MCF 10A (cell line): ENCODE data around the gene BMAL1. TPM values are rescaled to one million over a fixed set of nuclear protein-coding genes. Genes with fewer than 3 reads are reported as not detected.

Experiments
- BruUV-seq: library from RNA; stranded (reverse); fragments of 400-500 nt; replicated peaks from 2 replicates; lab custom pipeline; 2021; lab: Mats Ljungman, UMichigan
- CTCF ChIA-PET: fragments of 300-600 bp; sonication (Branson Sonifier 250); formaldehyde crosslinking; extraction: SDS; loops from one replicate; lab custom pipeline; 2021; ENCODE audit warnings: antibody characterized with exemption, inconsistent platforms; lab: Yijun Ruan, JAX
- POLR2A ChIA-PET: fragments of 300-600, 350-650 bp; sonication (Branson Sonifier 250); formaldehyde crosslinking; extraction: SDS; loops from one replicate; lab custom pipeline; 2020; ENCODE audit warnings: antibody characterized with exemption, inconsistent platforms; lab: Yijun Ruan, JAX
- DNase-seq: peaks from one replicate; pipeline ENCODE4 v3.0.0-alpha.2; 2018; ENCODE audit not compliant: unreplicated experiment
- H3K27ac Mint-ChIP-seq: one replicate; pipeline ENCODE4 v1.8.0; 2022; ENCODE audit warnings: mild to moderate bottlenecking, low read depth, mixed read lengths; ENCODE audit not compliant: unreplicated experiment
- H3K27me3 Mint-ChIP-seq: one replicate; pipeline ENCODE4 v1.8.0; 2022; ENCODE audit warnings: mixed read lengths; ENCODE audit not compliant: insufficient read depth, unreplicated experiment
- H3K36me3 Mint-ChIP-seq: one replicate; pipeline ENCODE4 v1.8.0; 2022; ENCODE audit warnings: mild to moderate bottlenecking, moderate library complexity, mixed read lengths; ENCODE audit not compliant: insufficient read depth, unreplicated experiment
- H3K4me1 Mint-ChIP-seq: one replicate; pipeline ENCODE4 v1.8.0; 2022; ENCODE audit warnings: mixed read lengths; ENCODE audit not compliant: insufficient read depth, unreplicated experiment
- H3K4me3 Mint-ChIP-seq: one replicate; pipeline ENCODE4 v1.8.0; 2022; ENCODE audit warnings: mild to moderate bottlenecking, moderate library complexity, mixed read lengths; ENCODE audit not compliant: unreplicated experiment
- H3K9me3 Mint-ChIP-seq: one replicate; pipeline ENCODE4 v1.8.0; 2022; ENCODE audit warnings: mixed read lengths; ENCODE audit not compliant: unreplicated experiment
- CTCF ChIP-seq: fragments of 200-600 bp; IDR thresholded peaks from one replicate; pipeline ENCODE4 v1.8.0; 2022; ENCODE audit warnings: antibody characterized with exemption, mild to moderate bottlenecking; ENCODE audit not compliant: unreplicated experiment
- intact Hi-C: fragments of 100-400 bp; cut with micrococcal nuclease; formaldehyde crosslinking; loops from 2 replicates; pipeline ENCODE4 v1.14.1; 2022
- total RNA-seq: library from RNA; stranded (reverse); gene quantifications from 2 replicates; pipeline ENCODE4 v1.2.3, GENCODE V29; 2022

BMAL1 gene
- total RNA-seq, 1 experiment from 2014 or later = 88.4 TPM

DNA sequence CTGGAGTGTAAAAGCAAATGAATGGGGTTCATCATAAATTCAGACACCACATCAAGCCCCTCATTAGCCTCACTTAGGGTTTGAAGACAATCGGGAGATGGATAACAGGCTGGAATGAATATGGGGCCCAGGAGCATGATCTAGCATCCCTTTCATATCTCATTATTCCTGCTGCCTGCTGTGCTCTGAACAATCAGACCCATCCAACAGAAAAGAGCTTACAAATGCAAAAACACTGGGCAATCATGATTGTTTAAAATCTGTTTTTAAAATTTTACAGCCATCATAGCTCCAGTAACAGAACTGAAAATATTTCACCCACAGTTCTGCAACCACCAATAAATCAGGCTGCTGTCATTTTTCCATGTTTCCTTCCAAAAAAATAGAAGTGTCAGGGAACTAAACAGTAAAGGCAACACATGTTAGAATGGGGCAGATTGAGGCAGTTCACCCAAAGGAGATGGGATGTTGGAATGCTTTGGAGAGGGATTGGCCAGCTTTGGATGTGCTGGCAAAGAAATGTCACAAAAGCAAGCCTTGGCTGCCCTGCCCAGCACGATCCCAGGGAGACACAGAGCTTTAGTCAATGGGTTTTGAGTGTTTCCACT lies 47.8 kb upstream of the BMAL1 start:
- intact Hi-C loops = no loop called here
- no peaks in the 10 kb centered on the region for H3K27me3 Mint-ChIP-seq
- no peak for TF ChIP-seq CTCF
- POLR2A ChIA-PET = interaction anchor here (0.5 to 1.7 kb wide), 2 partner anchors 14 to 121 kb away, joined by 3 to 6 read pairs; no protein-coding TSS in a partner anchor
- no peaks in the 10 kb centered on the region for H3K9me3 Mint-ChIP-seq
- peaks cover 6% of the 10 kb centered on the region for H3K4me1 Mint-ChIP-seq
- no peak overlapping the region for H3K4me3 Mint-ChIP-seq
- DNase-seq = no peak
- no TSS peak for BruUV-seq
- CTCF ChIA-PET = interaction anchor here (0.6 to 3.2 kb wide), 10 partner anchors 8 to 296 kb away, joined by 3 to 20 read pairs (median 3); no protein-coding TSS in a partner anchor
- no peaks in the 10 kb centered on the region for H3K36me3 Mint-ChIP-seq
- H3K27ac Mint-ChIP-seq = no peak overlapping the region

DNA sequence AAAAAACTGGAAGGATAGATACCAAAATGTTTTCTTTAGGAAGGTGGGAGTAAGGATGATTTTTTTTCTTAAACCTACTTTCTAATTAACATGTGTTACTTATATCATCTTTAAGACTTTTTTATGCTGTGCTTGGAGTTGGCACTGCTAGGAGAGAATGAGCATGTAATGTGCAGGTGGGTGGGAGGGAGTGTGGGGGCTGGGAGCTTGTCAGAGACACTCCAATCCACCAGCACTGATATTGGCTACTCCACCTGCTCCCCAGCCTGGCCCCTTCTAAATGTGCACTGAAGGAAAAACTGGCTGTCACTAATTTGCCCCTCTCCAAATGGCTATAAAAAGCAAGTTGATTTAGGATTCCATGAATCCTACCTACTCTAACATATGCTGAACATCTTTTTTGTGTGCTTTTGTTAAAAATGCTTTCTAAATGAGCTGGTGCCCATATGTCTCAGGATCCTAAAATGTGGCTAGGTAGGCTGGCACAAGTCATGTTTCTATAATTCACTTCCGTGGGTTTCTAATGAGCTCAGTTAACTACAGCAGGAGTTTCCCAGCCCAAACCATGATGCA lies 44.3 kb upstream of the BMAL1 start:
- Mint-ChIP-seq H3K4me3 (no peak overlapping the region), H3K9me3 (no peaks in the 10 kb centered on the region), H3K27me3 (no peaks in the 10 kb centered on the region), H3K4me1 (no peaks in the 10 kb centered on the region), H3K27ac (no peak overlapping the region), H3K36me3 (no peaks in the 10 kb centered on the region)
- no peak for DNase-seq
- no peak for TF ChIP-seq CTCF
- intact Hi-C loops = no loop called here
- no TSS peak for BruUV-seq
- CTCF ChIA-PET = interaction anchor here (0.7 to 2.0 kb wide), 3 partner anchors 10 to 102 kb away, joined by 3 to 6 read pairs (median 6); no protein-coding TSS in a partner anchor
- POLR2A ChIA-PET = no interaction called here

DNA sequence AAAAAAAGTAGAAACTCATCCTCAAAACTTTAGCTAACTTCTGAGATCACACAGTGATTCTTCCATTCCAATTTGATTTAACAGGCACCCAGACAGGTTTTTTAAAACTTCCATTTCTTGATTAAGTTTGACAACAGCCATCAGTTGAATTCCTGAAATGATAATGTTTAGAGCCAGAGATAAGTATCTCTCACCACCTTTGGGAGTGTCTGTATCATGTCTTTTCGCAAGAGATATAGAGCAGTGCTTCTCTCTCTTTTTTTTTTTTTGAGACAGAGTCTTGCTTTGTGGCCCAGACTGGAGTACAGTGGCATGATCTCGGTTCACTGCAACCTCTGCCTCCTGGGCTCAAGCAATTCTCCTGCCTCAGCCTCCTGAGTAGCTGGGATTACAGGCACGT lies 41.7 kb upstream of the BMAL1 start:
- Mint-ChIP-seq H3K4me1 (peaks cover 6% of the 10 kb centered on the region), H3K9me3 (no peaks in the 10 kb centered on the region), H3K36me3 (no peaks in the 10 kb centered on the region), H3K27ac (no peak overlapping the region), H3K27me3 (no peaks in the 10 kb centered on the region), H3K4me3 (no peak overlapping the region)
- intact Hi-C loops = no loop called here
- no peak for TF ChIP-seq CTCF
- ChIA-PET POLR2A (interaction anchor here (1.5 kb wide), 1 partner anchor 25 kb away, joined by 3 read pairs; no protein-coding TSS in a partner anchor), CTCF (interaction anchor here (0.6 to 4.9 kb wide), 7 partner anchors 8 to 108 kb away, joined by 3 to 47 read pairs (median 3); no protein-coding TSS in a partner anchor)
- no peak for DNase-seq
- no TSS peak for BruUV-seq

DNA sequence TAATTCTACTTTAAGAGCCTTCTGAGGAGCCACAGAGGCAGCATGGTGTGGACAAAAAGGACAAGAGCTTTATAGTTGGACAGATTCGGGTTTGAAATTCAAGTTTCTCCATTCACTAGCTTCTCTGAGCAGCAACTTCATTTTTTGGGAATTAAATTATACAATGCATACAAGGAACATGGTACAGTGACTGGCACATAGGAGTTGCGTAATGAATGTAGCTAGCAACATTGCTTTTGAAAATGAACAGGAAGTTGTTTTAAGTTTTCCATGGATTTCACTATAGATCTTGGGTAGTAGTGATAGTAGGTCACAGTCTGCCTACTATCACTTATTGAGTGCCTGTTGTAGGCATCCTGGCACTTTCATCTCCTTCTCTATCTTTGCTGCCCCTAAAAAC lies 41.0 kb upstream of the BMAL1 start:
- intact Hi-C loops = no loop called here
- no peak for DNase-seq
- peaks cover 6% of the 10 kb centered on the region for H3K4me1 Mint-ChIP-seq
- H3K4me3 Mint-ChIP-seq = no peak overlapping the region
- no peaks in the 10 kb centered on the region for H3K36me3 Mint-ChIP-seq
- ChIA-PET CTCF (interaction anchor here (0.7 to 4.9 kb wide), 9 partner anchors 9 to 273 kb away, joined by 3 to 47 read pairs (median 3); no protein-coding TSS in a partner anchor), POLR2A (interaction anchor here (1.5 kb wide), 1 partner anchor 24 kb away, joined by 3 read pairs; no protein-coding TSS in a partner anchor)
- TF ChIP-seq CTCF = no peak
- no peaks in the 10 kb centered on the region for H3K9me3 Mint-ChIP-seq
- H3K27ac Mint-ChIP-seq = no peak overlapping the region
- BruUV-seq = no TSS peak
- H3K27me3 Mint-ChIP-seq = no peaks in the 10 kb centered on the region
